SK-N-SH (cell line): ENCODE measurements around the gene DHX9. TPM values are rescaled to one million over a fixed set of nuclear protein-coding genes. Genes with fewer than 3 reads are reported as not detected.

ENCODE experiments used
- CTCF ChIA-PET: fragments of 300-600, 350-600 bp; formaldehyde crosslinking; extraction: SDS; loops from one replicate; lab custom pipeline; 2021; lab: Yijun Ruan, JAX
- POLR2A ChIA-PET: fragments of 350-600 bp; sonication (Branson Sonifier 250); formaldehyde crosslinking; extraction: SDS; loops from one replicate; lab custom pipeline; 2020; ENCODE audit warnings: antibody characterized with exemption, inconsistent platforms; lab: Yijun Ruan, JAX
- DNase-seq: peaks from one replicate; pipeline ENCODE4 v3.0.0; 2012
- H2AFZ ChIP-seq: fragments of 200-600 bp; sonication (generic); 2 replicates; pipeline ENCODE4 v1.8.1; 2016; ENCODE audit warnings: antibody characterized with exemption, mild to moderate bottlenecking, low read depth
- H3F3A ChIP-seq: fragments of 200-600 bp; sonication (generic); replicated peaks from 2 replicates; pipeline ENCODE3; 2016; ENCODE audit warnings: antibody characterized with exemption, mild to moderate bottlenecking; ENCODE audit not compliant: insufficient read depth
- H3K27ac ChIP-seq, 2 experiments: fragments of 200-500 bp in 1 of 2; fragments of 200-600 bp in 1 of 2; sonication (Bioruptor generic) in 1 of 2; sonication (generic), shearing (Covaris generic) in 1 of 2; 2 replicates each; pipeline versions ENCODE4 v1.5.1 to v1.6.1; 2014 to 2016; ENCODE audit warnings: low read depth in 2 of 2, inconsistent platforms in 1 of 2, low read length in 1 of 2, mild to moderate bottlenecking in 1 of 2, mixed read lengths in 1 of 2
- H3K27me3 ChIP-seq: fragments of 200-600 bp; sonication (generic), shearing (Covaris generic); 2 replicates; pipeline ENCODE4 v1.6.1; 2016; ENCODE audit warnings: mixed run types; ENCODE audit not compliant: insufficient read depth
- H3K36me3 ChIP-seq, 2 experiments: fragments of 200-500 bp in 1 of 2; fragments of 200-600 bp in 1 of 2; sonication (Bioruptor generic) in 1 of 2; sonication (generic) in 1 of 2; replicated peaks in 1 of 2; 2 replicates each; pipeline versions ENCODE3 to v1.5.1; 2014 to 2016; ENCODE audit warnings: low read length in 1 of 2, mild to moderate bottlenecking in 1 of 2; ENCODE audit not compliant: insufficient read depth in 2 of 2, control insufficient read depth in 1 of 2
- H3K4me1 ChIP-seq, 2 experiments: fragments of 200-500 bp in 1 of 2; fragments of 200-600 bp in 1 of 2; sonication (Bioruptor generic) in 1 of 2; sonication (generic), shearing (Covaris generic) in 1 of 2; 2 replicates each; pipeline versions ENCODE4 v1.5.1 to v1.6.1; 2014 to 2016; ENCODE audit warnings: low read depth in 1 of 2, low read length in 1 of 2, mixed run types in 1 of 2; ENCODE audit not compliant: insufficient read depth in 2 of 2, control insufficient read depth in 1 of 2
- H3K4me2 ChIP-seq: fragments of 200-600 bp; sonication (generic), shearing (Covaris generic); 2 replicates; pipeline ENCODE4 v1.6.1; 2017; ENCODE audit warnings: mixed run types
- H3K4me3 ChIP-seq, 2 experiments: fragments of 200-500 bp in 1 of 2; fragments of 200-600 bp in 1 of 2; sonication (Bioruptor generic) in 1 of 2; sonication (generic), shearing (Covaris generic) in 1 of 2; 2 replicates each; pipeline versions ENCODE4 v1.5.1 to v1.8.1; 2014 to 2016; ENCODE audit warnings: low read depth in 2 of 2, inconsistent platforms in 1 of 2, low read length in 1 of 2, mild to moderate bottlenecking in 1 of 2, mixed read lengths in 1 of 2, moderate library complexity in 1 of 2
- H3K79me2 ChIP-seq: fragments of 200-600 bp; sonication (generic); 2 replicates; pipeline ENCODE4 v1.8.1; 2017; ENCODE audit warnings: mild to moderate bottlenecking; ENCODE audit not compliant: insufficient read depth
- H3K9ac ChIP-seq: fragments of 200-600 bp; sonication (generic); 2 replicates; pipeline ENCODE4 v1.6.1; 2017; ENCODE audit warnings: mixed run types
- H3K9me2 ChIP-seq: fragments of 200-600 bp; sonication (generic); 2 replicates; pipeline ENCODE4 v1.6.1; 2017; ENCODE audit warnings: mixed run types
- H3K9me3 ChIP-seq: fragments of 200-600 bp; sonication (generic); 2 replicates; pipeline ENCODE4 v1.6.1; 2017; ENCODE audit warnings: mixed run types, mild to moderate bottlenecking, moderate library complexity
- H4K20me1 ChIP-seq: fragments of 200-600 bp; sonication (generic); 2 replicates; pipeline ENCODE4 v1.6.1; 2017; ENCODE audit warnings: mild to moderate bottlenecking, mixed run types; ENCODE audit not compliant: insufficient read depth
- FOSL2 ChIP-seq: IDR thresholded peaks from 2 replicates; pipeline ENCODE4 v1.4.0; 2012; ENCODE audit warnings: low read depth, mild to moderate bottlenecking, moderate library complexity, borderline replicate concordance
- GABPA ChIP-seq: IDR thresholded peaks from 2 replicates; pipeline ENCODE4 v1.4.0; 2012; ENCODE audit warnings: low read depth, mild to moderate bottlenecking
- JUND ChIP-seq: IDR thresholded peaks from 2 replicates; pipeline ENCODE4 v1.4.0; 2012
- MXI1 ChIP-seq: IDR thresholded peaks from 2 replicates; pipeline ENCODE4 v1.6.1; 2012; ENCODE audit warnings: mild to moderate bottlenecking, low read depth, low read length, improper control_type of control experiment
- NRF1 ChIP-seq: IDR thresholded peaks from 2 replicates; pipeline ENCODE4 v1.6.1; 2012; ENCODE audit warnings: low read depth, mild to moderate bottlenecking, low read length
- RAD21 ChIP-seq: IDR thresholded peaks from 2 replicates; pipeline ENCODE4 v1.6.1; 2012; ENCODE audit warnings: mild to moderate bottlenecking, low read length
- RFX5 ChIP-seq: IDR thresholded peaks from 2 replicates; pipeline ENCODE4 v1.6.1; 2012; ENCODE audit warnings: mild to moderate bottlenecking, improper control_type of control experiment, low read length
- RXRA ChIP-seq: IDR thresholded peaks from 2 replicates; pipeline ENCODE4 v1.4.0; 2012; ENCODE audit warnings: low read depth, mild to moderate bottlenecking, borderline replicate concordance
- SMC3 ChIP-seq: IDR thresholded peaks from 2 replicates; pipeline ENCODE4 v1.6.1; 2012; ENCODE audit warnings: low read depth, low read length, improper control_type of control experiment
- TAF1 ChIP-seq: IDR thresholded peaks from 2 replicates; pipeline ENCODE4 v1.6.1; 2012; ENCODE audit warnings: low read depth, mild to moderate bottlenecking, low read length, moderate library complexity, borderline replicate concordance
- WGBS: methylation state at CpG from one replicate; pipeline ENCODE4 v1.1.6; 2017; ENCODE audit warnings: low lambda C conversion rate; 5-methylcytosine and 5-hydroxymethylcytosine counted together
- polyA plus RNA-seq, 3 experiments: library from polyadenylated mRNA; depleted of rRNA; stranded (reverse); fragments of >200 nt; gene quantifications; 2 replicates each; pipeline ENCODE4 v1.2.3, GENCODE V29; 2012
- TF ChIP-seq, protein P1 (sequence below): IDR thresholded peaks from 2 replicates; pipeline ENCODE4 v1.6.1; 2012; ENCODE audit warnings: mild to moderate bottlenecking, low read depth, low read length, moderate library complexity
- TF ChIP-seq, protein P2 (sequence below): fragments of 200-600 bp; sonication (generic); IDR thresholded peaks from 2 replicates; pipeline ENCODE4 v1.6.1; 2017; ENCODE audit warnings: antibody characterized with exemption, mild to moderate bottlenecking, moderate library complexity
- TF ChIP-seq, protein P3 (sequence below): fragments of 150-350 bp; IDR thresholded peaks from 2 replicates; pipeline ENCODE4 v1.6.1; 2016; ENCODE audit warnings: mild to moderate bottlenecking, low read depth, low read length
- TF ChIP-seq, protein P4 (sequence below): IDR thresholded peaks from 2 replicates; pipeline ENCODE4; 2012

The DHX9 gene
- polyA plus RNA-seq, 1 of the 3 experiments (the other 2 are of a cell fraction): 145 TPM

DNA sequence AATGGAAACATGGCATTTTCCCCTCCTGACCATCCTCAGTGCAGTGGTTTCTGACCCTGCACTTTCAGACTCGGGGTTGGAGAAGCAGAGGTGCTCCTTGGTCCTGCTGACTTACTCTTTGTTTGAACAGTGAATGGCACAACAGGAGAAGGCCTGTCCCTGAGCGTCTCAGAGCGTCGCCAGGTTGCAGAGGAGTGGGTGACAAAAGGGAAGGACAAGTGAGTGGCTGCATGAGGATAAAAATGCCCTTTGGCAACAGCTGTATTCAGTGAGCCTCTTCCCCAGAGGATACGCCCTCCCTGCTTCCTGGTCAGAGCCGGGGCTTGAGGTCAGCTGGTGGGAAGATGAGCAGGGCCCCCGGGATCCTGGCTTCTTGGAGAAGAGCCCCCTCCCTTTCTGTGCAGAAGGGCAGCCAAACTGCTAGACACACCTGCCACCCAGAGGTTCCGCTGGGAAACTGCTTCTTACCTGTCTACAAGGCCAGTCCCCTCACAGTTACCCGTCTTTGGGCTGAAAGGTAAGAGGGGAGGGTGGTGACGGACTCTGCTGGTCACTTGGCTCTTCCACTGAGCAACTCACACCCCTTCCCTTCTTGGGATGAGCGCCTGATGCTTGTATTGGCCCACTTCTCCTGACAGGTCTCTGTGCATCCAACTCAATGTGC, 33.0 kb upstream of the DHX9 start:
- 79% methylated on average over 9 of the region's 11 CpGs for WGBS
- no peaks in the 10 kb centered on the region for H3F3A ChIP-seq
- no peak overlapping the region for H3K4me3 ChIP-seq
- no peak overlapping the region for H2AFZ ChIP-seq
- no peaks in the 10 kb centered on the region for H3K36me3 ChIP-seq
- H3K9ac ChIP-seq: no peak overlapping the region
- no peaks in the 10 kb centered on the region for H3K27me3 ChIP-seq
- peak; percentile 16 for DNase-seq
- H4K20me1 ChIP-seq: no peaks in the 10 kb centered on the region
- H3K79me2 ChIP-seq: no peaks in the 10 kb centered on the region
- no peaks in the 10 kb centered on the region for H3K9me2 ChIP-seq
- H3K4me1 ChIP-seq: no peaks in the 10 kb centered on the region
- ChIA-PET CTCF (interaction anchor here (1.2 kb wide), 1 partner anchor 22 kb away, joined by 3 read pairs; no protein-coding TSS in a partner anchor), POLR2A (no interaction called here)
- H3K4me2 ChIP-seq: no peak overlapping the region
- TF ChIP-seq RAD21 (peak; percentile 21; the same call in 1 of the 2 replicates), TAF1 (no peak)
- H3K27ac ChIP-seq: no peak overlapping the region
- no peaks in the 10 kb centered on the region for H3K9me3 ChIP-seq

DNA sequence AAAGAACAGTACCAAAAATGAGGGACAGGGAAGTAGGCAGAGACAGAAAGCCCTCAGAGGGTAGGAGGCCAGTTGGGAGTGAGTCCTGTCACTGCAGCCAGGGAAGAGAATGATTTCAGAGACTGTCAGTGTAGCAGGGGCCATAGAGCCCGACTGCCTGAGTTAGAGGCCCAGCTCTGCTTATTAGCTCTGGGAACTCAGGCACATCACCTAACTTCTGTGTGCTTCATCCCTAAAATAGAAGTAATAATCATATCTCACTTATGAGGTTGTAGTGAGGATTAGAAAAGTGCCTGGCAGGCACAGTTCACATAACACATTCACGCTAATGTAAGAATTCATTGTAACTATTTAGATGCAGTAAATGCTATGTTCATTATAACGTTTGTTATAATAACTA, 31.2 kb upstream of the DHX9 start:
- H3K79me2 ChIP-seq: no peaks in the 10 kb centered on the region
- H3K4me1 ChIP-seq: no peaks in the 10 kb centered on the region
- H4K20me1 ChIP-seq: no peaks in the 10 kb centered on the region
- POLR2A ChIA-PET: no interaction called here
- 88% methylated on average over 3 of the region's 3 CpGs for WGBS
- no peak overlapping the region for H3K27ac ChIP-seq
- no peak overlapping the region for H2AFZ ChIP-seq
- H3K9me2 ChIP-seq: no peaks in the 10 kb centered on the region
- no peak for DNase-seq
- no peak overlapping the region for H3K9ac ChIP-seq
- no peak overlapping the region for H3K4me3 ChIP-seq
- H3K4me2 ChIP-seq: no peak overlapping the region
- TF ChIP-seq, protein P1, sequence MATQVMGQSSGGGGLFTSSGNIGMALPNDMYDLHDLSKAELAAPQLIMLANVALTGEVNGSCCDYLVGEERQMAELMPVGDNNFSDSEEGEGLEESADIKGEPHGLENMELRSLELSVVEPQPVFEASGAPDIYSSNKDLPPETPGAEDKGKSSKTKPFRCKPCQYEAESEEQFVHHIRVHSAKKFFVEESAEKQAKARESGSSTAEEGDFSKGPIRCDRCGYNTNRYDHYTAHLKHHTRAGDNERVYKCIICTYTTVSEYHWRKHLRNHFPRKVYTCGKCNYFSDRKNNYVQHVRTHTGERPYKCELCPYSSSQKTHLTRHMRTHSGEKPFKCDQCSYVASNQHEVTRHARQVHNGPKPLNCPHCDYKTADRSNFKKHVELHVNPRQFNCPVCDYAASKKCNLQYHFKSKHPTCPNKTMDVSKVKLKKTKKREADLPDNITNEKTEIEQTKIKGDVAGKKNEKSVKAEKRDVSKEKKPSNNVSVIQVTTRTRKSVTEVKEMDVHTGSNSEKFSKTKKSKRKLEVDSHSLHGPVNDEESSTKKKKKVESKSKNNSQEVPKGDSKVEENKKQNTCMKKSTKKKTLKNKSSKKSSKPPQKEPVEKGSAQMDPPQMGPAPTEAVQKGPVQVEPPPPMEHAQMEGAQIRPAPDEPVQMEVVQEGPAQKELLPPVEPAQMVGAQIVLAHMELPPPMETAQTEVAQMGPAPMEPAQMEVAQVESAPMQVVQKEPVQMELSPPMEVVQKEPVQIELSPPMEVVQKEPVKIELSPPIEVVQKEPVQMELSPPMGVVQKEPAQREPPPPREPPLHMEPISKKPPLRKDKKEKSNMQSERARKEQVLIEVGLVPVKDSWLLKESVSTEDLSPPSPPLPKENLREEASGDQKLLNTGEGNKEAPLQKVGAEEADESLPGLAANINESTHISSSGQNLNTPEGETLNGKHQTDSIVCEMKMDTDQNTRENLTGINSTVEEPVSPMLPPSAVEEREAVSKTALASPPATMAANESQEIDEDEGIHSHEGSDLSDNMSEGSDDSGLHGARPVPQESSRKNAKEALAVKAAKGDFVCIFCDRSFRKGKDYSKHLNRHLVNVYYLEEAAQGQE: no peak
- TF ChIP-seq RFX5 (no peak), RXRA (no peak), JUND (no peak), NRF1 (no peak), MXI1 (no peak), GABPA (no peak), FOSL2 (no peak), SMC3 (no peak)
- TF ChIP-seq, protein P2, sequence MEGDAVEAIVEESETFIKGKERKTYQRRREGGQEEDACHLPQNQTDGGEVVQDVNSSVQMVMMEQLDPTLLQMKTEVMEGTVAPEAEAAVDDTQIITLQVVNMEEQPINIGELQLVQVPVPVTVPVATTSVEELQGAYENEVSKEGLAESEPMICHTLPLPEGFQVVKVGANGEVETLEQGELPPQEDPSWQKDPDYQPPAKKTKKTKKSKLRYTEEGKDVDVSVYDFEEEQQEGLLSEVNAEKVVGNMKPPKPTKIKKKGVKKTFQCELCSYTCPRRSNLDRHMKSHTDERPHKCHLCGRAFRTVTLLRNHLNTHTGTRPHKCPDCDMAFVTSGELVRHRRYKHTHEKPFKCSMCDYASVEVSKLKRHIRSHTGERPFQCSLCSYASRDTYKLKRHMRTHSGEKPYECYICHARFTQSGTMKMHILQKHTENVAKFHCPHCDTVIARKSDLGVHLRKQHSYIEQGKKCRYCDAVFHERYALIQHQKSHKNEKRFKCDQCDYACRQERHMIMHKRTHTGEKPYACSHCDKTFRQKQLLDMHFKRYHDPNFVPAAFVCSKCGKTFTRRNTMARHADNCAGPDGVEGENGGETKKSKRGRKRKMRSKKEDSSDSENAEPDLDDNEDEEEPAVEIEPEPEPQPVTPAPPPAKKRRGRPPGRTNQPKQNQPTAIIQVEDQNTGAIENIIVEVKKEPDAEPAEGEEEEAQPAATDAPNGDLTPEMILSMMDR: no peak
- TF ChIP-seq, protein P3, sequence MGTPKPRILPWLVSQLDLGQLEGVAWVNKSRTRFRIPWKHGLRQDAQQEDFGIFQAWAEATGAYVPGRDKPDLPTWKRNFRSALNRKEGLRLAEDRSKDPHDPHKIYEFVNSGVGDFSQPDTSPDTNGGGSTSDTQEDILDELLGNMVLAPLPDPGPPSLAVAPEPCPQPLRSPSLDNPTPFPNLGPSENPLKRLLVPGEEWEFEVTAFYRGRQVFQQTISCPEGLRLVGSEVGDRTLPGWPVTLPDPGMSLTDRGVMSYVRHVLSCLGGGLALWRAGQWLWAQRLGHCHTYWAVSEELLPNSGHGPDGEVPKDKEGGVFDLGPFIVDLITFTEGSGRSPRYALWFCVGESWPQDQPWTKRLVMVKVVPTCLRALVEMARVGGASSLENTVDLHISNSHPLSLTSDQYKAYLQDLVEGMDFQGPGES: no peak
- TF ChIP-seq, protein P4, sequence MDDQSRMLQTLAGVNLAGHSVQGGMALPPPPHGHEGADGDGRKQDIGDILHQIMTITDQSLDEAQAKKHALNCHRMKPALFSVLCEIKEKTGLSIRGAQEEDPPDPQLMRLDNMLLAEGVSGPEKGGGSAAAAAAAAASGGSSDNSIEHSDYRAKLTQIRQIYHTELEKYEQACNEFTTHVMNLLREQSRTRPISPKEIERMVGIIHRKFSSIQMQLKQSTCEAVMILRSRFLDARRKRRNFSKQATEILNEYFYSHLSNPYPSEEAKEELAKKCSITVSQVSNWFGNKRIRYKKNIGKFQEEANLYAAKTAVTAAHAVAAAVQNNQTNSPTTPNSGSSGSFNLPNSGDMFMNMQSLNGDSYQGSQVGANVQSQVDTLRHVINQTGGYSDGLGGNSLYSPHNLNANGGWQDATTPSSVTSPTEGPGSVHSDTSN: no peak
- H3F3A ChIP-seq: no peaks in the 10 kb centered on the region
- H3K9me3 ChIP-seq: no peaks in the 10 kb centered on the region
- no peaks in the 10 kb centered on the region for H3K36me3 ChIP-seq
- CTCF ChIA-PET: no interaction called here
- H3K27me3 ChIP-seq: no peaks in the 10 kb centered on the region
